Bone marrow (tissue), 2 donors: ENCODE measurements around the gene ATP8B2.
"Not testable (repeated sequence)": the region's sequence is repeated elsewhere in the genome, so short reads cannot be mapped to it uniquely, and the experiment has no call there.

Experiments
- DNase-seq, 2 donors: peaks; one replicate each; lab custom pipeline; 2025; lab: John Stamatoyannopoulos, UW

Gene ATP8B2

GRCh38 chr1:154347961-154348360 lies 22.6 kb downstream of the ATP8B2 start:
- no peak for DNase-seq

DNA sequence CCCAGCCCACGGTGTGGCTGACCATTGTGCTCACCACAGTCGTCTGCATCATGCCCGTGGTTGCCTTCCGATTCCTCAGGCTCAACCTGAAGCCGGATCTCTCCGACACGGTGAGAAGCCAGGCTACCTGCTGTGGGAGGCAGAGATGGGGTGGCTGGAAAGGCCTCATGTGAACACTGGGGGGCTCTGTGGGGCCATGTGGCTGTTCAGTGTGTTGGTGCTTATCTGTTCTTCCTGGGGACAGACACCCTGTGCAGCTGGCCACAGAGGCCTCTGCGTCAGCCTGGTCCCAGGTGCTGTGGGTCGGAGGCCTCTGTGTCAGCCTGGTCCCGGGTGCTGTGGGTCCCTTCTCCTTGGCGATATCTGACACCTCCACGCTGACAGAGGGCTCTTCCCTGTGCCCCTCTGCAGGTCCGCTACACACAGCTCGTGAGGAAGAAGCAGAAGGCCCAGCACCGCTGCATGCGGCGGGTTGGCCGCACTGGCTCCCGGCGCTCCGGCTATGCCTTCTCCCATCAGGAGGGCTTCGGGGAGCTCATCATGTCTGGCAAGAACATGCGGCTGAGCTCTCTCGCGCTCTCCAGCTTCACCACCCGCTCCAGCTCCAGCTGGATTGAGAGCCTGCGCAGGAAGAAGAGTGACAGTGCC lies 23.2 kb downstream of the ATP8B2 start:
- DNase-seq = no peak

DNA sequence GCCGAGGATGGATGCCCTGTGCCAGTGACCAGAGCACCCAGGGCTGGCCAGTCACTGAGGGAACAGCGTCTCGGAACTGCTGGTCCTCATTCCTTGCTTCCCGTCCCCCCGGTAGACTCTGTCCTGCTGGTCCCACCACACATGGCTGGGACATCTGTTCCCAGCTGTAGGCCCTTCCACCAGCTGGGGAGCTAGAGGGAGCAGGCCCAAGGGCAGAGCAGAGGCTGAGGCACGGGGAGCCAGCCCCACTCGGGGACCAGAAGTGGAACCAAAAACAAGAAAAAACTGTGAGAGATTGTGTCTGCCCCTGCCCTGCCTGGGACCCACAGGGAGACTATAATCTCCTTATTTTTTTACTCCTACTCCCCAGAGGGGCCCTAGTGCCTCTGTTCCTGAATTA lies 23.8 kb downstream of the ATP8B2 start:
- no peak for DNase-seq

DNA sequence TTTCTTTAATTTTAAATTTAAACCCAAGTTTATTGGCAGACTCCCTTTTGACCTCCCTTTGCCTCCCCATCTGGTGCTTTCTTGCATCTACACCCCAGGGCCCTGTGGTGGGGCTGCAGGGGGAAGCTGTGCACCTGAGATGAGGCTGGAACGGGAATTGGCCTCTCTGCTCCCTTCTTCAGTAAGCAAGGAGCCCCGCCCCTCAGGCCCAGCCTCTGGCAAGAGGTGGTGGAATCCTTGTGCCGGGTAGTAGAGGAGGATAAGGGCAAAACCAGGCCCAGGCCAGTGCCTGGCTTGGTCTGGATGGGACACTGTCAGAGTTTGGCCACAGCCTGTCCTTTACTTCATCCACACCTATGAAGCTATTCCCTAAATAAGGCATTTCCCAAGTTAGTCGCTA lies 25.1 kb downstream of the ATP8B2 start:
- DNase-seq = no peak

GRCh38 chr1:154351363-154352068 lies 26.2 kb downstream of the ATP8B2 start:
- no peak for DNase-seq

DNA sequence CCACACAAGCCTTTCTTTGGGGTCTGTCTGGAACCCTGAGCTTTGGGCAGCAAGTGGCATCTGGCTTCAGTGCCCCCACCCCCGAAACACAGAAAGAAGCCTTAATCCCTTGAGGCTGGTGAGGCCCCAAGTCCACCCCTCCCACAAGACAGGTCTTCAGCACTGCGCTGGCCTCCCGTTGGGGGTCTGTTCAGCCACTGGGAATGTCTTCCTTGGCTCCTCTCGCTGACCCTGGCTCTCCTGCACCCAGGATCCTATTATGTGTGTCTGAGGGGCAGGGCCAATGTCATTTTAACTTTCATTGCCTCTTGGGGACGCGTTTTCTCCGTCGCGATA lies 26.9 kb downstream of the ATP8B2 start:
- no peak for DNase-seq

DNA sequence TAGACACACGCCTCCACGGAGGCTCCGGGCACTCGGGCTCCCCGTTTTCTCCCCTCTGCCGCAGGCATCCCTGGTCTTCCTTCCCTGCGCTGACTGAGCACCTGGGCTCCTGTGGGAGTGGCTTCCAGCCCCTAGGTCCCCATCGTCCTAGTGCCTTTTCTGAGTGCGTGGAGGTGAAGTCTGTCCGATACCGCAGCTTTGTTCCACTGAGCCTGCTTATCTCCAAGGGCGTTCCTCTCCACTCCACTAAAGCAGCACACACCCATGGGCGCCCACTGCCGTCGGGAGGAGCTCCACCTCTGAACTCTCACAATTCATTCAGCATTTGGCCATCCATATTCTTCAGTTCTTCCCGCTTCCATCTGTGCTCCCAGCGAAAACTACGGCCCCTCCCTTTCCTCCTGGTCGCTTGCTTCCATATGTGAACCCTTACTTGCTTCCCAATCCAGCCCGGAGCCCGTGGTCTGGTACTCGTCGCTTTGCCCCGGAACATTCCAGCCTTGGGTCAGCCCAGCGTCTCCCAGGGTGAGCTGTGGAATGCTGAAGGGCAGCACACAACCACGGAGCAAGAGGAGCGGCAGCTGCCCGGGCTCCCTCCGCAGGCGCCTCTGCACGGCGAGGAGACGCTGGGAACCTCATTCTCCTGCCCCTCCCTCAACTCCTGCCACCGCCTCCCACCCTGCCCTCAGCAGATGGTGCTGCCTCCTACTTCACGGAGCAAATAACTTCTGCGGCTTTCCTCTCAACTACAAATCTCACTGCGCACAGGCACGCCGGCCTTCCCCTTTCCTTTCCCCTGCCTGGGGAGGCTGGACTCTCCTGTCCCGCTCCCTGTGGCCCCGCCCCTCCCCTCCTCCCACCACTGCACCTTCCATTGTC lies 27.5 kb downstream of the ATP8B2 start:
- peak; percentile 39 to 79 for DNase-seq

DNA sequence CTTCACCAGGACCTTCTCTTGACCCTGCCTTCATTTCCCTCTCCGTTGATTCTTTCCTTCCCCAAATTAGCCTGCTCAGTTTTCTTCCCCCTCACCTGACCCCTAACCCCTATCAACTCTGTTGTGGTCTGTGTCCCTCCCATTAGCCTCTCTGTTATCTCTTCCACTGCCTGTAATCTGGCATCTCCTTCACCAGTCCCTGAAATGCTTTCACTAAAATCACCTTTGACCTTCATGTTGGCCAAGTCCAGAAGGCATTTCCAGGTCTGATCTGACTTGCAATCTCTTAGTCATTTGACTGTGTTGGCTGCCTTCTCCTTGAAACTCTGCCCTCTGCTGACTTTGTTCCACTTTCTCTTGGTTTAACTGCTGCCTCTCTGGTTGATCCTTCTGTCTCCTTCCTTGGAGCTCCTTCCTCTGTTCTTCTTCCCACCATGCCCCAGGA lies 28.2 kb downstream of the ATP8B2 start:
- peak in 1 of 2 donors; percentile 52 for DNase-seq

DNA sequence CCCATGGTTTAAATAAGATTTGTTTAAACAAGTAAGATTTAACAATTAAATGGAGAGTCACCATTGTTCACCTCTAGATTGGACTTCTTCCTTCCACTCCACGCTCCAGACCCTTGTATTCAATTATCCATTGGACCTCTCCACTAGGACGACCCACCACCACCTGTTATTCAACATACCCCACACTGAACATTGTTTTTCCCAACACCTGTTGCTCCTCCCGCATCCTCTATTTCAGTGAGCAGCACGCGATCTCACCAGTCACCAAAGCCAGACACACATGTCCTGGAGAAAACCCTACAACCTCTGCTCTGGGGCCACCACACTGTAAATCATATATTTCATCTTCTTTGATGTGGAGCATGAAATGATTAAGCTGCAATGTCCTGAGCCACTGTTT lies 28.6 kb downstream of the ATP8B2 start:
- DNase-seq = no peak

- no peak for DNase-seq
Measured at GRCh38 chr1:154358519-154358918, 33.2 kb downstream of the ATP8B2 start.

DNA sequence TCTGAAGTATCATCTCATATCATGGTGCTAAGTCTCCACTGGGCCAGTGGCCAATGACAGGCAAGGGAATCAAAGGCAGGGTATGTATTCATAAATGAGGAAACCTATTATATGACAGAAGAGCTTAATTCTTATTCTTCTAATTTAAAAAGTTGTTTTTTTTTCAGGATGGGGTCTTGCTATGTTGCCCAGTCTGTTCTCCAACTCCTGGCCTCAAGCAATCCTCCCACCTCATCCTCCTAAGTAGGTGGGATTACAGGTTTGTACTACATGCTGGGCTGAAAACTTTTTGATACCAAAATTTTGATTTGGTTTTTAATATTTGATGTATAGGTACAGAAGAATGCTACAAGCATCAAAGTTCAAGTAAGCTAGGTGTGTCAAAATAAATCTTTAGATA lies 35.0 kb downstream of the ATP8B2 start:
- no peak for DNase-seq

- DNase-seq = not testable (repeated sequence)
Measured at GRCh38 chr1:154360881-154361280, 35.6 kb downstream of the ATP8B2 start.

GRCh38 chr1:154361357-154361756 lies 36.0 kb downstream of the ATP8B2 start:
- no peak for DNase-seq

GRCh38 chr1:154371436-154371835 lies 46.1 kb downstream of the ATP8B2 start:
- no peak for DNase-seq

GRCh38 chr1:154373777-154374357 lies 48.5 kb downstream of the ATP8B2 start:
- not testable (repeated sequence) for DNase-seq

DNA sequence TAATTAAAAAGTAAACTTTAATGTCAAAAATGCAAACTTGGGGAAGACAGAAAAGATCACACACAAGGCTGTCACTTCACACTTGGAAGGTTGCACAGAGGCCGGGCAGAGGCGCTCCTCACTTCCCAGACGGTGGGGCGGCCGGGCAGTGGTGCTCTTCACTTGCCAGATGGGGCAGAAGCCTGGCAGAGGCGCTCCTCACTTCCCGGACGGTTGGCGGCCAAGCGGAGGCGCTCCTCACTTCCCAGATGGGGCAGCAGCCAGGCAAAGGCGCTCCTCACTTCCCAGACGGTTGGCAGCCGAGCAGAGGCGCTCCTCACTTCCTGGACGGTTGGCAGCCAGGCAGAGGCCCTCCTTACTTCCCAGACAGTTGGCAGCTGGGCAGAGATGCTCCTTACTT lies 54.0 kb downstream of the ATP8B2 start:
- DNase-seq = no peak

DNA sequence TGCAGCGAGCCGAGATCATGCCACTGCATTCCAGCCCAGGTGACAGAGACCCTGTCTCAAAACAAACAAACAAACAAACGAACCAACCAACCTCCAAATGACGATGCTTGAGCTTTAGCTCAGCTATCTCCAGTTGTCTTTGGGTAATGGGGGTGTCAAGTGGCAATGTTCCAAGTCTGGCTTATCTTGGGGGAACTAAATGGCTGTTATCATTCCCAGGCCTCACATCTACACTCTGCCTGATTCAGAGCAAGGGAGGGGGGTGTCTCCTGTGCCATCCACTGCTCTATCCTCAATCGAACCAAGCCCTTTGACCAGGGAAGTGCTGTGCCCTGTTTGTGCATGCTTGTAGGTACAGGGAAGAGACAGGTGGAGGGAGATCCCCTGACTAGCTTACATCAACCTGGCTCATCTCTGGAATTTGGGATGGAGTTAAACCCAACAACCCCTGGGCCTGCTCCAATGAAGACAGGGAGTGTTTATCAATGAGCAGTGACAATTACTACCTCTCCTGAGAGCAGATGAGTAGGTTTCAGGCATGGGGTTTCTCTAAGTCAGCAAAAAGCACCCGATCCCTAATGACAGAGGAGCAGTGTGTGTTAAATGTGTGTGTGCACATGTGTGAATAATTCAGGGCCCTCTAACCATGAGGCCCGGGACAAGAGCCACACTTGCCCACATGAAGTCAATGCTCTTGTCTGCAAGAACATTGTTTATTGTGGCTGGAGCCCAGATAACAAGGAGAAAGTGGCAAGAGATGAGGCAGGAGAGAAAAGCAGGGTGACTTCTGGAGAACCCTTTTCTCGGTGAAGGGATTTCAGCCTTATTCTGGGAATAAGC lies 59.5 kb downstream of the ATP8B2 start:
- DNase-seq = no peak

DNA sequence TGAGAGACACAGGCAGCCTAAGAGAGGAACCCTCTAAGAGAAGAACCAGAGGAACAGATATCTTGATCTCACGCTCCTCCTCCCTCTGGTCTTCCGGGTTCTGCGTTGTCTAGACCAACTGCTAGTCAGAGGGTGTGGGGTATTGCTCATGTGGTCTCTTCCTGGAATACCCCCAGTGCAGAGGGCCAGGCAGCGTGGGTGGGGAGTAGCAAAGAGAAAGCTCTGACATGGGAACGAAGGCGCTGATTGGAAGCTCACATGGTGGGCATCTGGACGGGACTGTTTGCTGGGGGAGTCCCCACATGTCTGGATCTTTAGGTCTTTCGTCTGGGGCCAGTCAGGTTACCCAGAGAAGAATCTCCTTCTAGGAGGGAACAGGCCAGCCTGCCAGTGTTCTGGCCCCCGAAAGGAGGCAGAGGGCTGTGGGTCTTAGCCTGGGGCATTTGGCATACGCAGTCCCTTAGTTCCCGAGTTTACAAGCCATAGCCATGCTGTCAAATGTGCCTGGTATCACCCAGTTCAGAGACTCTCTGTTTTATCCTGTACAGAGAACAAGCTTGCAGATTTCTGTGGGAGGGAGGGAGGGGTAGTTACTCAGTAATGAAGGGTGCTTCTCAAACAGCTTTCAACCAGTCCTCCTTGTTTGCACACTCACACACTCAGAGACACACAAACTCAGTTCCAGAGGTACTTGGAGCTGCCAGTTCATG lies 61.5 kb downstream of the ATP8B2 start:
- DNase-seq = peak in 1 of 2 donors; percentile 63

DNA sequence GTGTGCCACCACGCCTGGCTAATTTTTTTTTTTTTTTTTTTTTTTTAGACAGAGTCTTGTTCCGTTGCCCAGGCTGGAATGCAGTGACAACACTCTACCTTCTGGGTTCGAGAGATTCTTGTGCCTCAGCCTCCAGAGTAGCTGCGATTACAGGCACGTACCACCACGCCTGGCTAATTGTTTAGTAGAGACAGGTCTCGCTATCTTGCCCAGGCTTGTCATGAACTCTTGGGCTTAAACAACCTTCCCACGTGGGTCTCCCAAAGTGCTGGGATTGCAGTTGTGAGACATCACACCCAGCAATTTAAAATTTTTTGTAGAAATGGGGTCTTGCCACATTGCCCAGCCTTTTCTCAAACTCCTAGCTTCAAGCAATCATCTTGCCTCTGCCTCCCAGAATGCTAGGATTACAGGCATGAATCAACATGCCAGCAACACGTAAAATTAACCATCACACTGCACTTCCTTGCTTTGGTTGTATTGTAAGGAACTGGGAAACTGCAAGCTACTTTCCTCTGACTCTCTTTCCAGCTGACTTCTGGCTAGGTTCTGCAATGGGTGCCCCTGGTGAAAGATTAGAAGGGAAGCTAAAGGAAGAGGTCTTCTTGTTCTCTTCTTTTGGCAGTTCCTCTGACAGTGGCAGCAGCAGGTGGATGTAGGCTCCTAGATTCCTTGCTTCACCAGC lies 65.9 kb downstream of the ATP8B2 start:
- no peak for DNase-seq

GRCh38 chr1:154398141-154398540 lies 72.8 kb downstream of the ATP8B2 start:
- no peak for DNase-seq
